IMR-90 (cell line): ENCODE data around the gene OR5A2. TPM values are rescaled to one million over a fixed set of nuclear protein-coding genes. Genes with fewer than 3 reads are reported as not detected.

Source experiments
- ATAC-seq: fragments of 200-7000 bp; cut with Tn5 transposase; 2 replicates; pipeline ENCODE4 v1.9.1; 2020; ENCODE audit warnings: low read depth, mild to moderate bottlenecking, moderate library complexity
- BruUV-seq: library from RNA; stranded (reverse); fragments of 400-500 nt; replicated peaks from 2 replicates; lab custom pipeline; 2021; lab: Mats Ljungman, UMichigan
- CTCF ChIA-PET: fragments of 300-600 bp; formaldehyde crosslinking; extraction: SDS; loops from one replicate; lab custom pipeline; 2021; ENCODE audit warnings: antibody characterized with exemption; lab: Yijun Ruan, JAX
- POLR2A ChIA-PET: fragments of 300-600 bp; sonication (Branson Sonifier 250); formaldehyde crosslinking; loops from one replicate; lab custom pipeline; 2022; ENCODE audit warnings: antibody characterized with exemption; ENCODE audit not compliant: unreplicated experiment; lab: Charles Lee
- DNase-seq: peaks from one replicate; pipeline ENCODE4 v3.0.0; 2013
- H2AFZ ChIP-seq: replicated peaks from 2 replicates; pipeline ENCODE3; 2013; ENCODE audit warnings: low read length, mild to moderate bottlenecking; ENCODE audit not compliant: poor library complexity
- H2AK5ac ChIP-seq: 2 replicates; pipeline ENCODE4 v1.6.1; 2013; ENCODE audit warnings: low read depth, low read length, inconsistent platforms
- H2AK9ac ChIP-seq: replicated peaks from 2 replicates; pipeline ENCODE3; 2013; ENCODE audit warnings: mild to moderate bottlenecking, low read depth, low read length, moderate library complexity; ENCODE audit not compliant: poor library complexity
- H2BK120ac ChIP-seq: 2 replicates; pipeline ENCODE4 v1.6.1; 2013; ENCODE audit warnings: low read depth, low read length, inconsistent platforms
- H2BK15ac ChIP-seq: 3 replicates; pipeline ENCODE4 v1.6.1; 2013; ENCODE audit warnings: low read depth, low read length, inconsistent platforms
- H2BK20ac ChIP-seq: 2 replicates; pipeline ENCODE4 v1.6.1; 2013; ENCODE audit warnings: low read depth, mild to moderate bottlenecking, inconsistent platforms, low read length, moderate library complexity
- H2BK5ac ChIP-seq: 2 replicates; pipeline ENCODE4 v1.6.1; 2013; ENCODE audit warnings: mild to moderate bottlenecking, low read depth, low read length, inconsistent platforms; ENCODE audit not compliant: poor library complexity, severe bottlenecking
- H3K14ac ChIP-seq: replicated peaks from 2 replicates; pipeline ENCODE4 v1.6.1; 2013; ENCODE audit warnings: low read depth, low read length, inconsistent platforms
- H3K18ac ChIP-seq: 2 replicates; pipeline ENCODE4 v1.6.1; 2013; ENCODE audit warnings: low read depth, low read length, control low read depth
- H3K23ac ChIP-seq: 2 replicates; pipeline ENCODE4 v1.6.1; 2013; ENCODE audit warnings: low read depth, low read length, inconsistent platforms
- H3K27ac ChIP-seq: 2 replicates; pipeline ENCODE4 v1.5.1; 2013; ENCODE audit warnings: mild to moderate bottlenecking, control low read depth, low read length; ENCODE audit not compliant: insufficient read depth
- H3K27me3 ChIP-seq: 2 replicates; pipeline ENCODE4 v1.6.1; 2013; ENCODE audit warnings: low read length; ENCODE audit not compliant: control insufficient read depth, insufficient read depth
- H3K36me3 ChIP-seq: 2 replicates; pipeline ENCODE4 v1.6.1; 2013; ENCODE audit warnings: low read length, mixed read lengths; ENCODE audit not compliant: control insufficient read depth, insufficient read depth
- H3K4ac ChIP-seq: 2 replicates; pipeline ENCODE4 v1.6.1; 2013; ENCODE audit warnings: low read depth, low read length, inconsistent platforms
- H3K4me1 ChIP-seq: 2 replicates; pipeline ENCODE4 v1.6.1; 2013; ENCODE audit warnings: low read length, mixed read lengths; ENCODE audit not compliant: control insufficient read depth, insufficient read depth
- H3K4me2 ChIP-seq: 2 replicates; pipeline ENCODE4 v1.6.1; 2013; ENCODE audit warnings: low read depth, mild to moderate bottlenecking, control low read depth, low read length, moderate library complexity
- H3K4me3 ChIP-seq: 2 replicates; pipeline ENCODE4 v1.5.1; 2013; ENCODE audit warnings: low read depth, mild to moderate bottlenecking, control low read depth, low read length, moderate library complexity; ENCODE audit not compliant: insufficient read depth
- H3K56ac ChIP-seq: 2 replicates; pipeline ENCODE4 v1.6.1; 2013; ENCODE audit warnings: low read length, inconsistent platforms; ENCODE audit not compliant: insufficient read depth; ENCODE audit errors: extremely low read depth
- H3K79me1 ChIP-seq, 2 experiments: 2 replicates each; pipeline ENCODE4 v1.6.1; 2013; ENCODE audit warnings: low read length in 2 of 2, inconsistent platforms in 1 of 2, low read depth in 1 of 2
- H3K9ac ChIP-seq: 2 replicates; pipeline ENCODE4 v1.6.1; 2013; ENCODE audit warnings: low read depth, low read length, control low read depth
- H3K9me1 ChIP-seq: 2 replicates; pipeline ENCODE4 v1.6.1; 2013; ENCODE audit warnings: low read length, inconsistent platforms; ENCODE audit not compliant: insufficient read depth
- H3K9me3 ChIP-seq: 2 replicates; pipeline ENCODE4 v1.6.1; 2013; ENCODE audit warnings: low read length; ENCODE audit not compliant: control insufficient read depth, insufficient read depth
- H4K20me1 ChIP-seq: 2 replicates; pipeline ENCODE4 v1.6.1; 2013; ENCODE audit warnings: low read length, inconsistent platforms; ENCODE audit not compliant: insufficient read depth
- H4K5ac ChIP-seq: 2 replicates; pipeline ENCODE4 v1.6.1; 2013; ENCODE audit warnings: mild to moderate bottlenecking, low read depth, low read length, control low read depth
- H4K8ac ChIP-seq, 2 experiments: 2 replicates each; pipeline ENCODE4 v1.6.1; 2013; ENCODE audit warnings: low read depth in 2 of 2, low read length in 2 of 2, control low read depth in 1 of 2, inconsistent platforms in 1 of 2
- H4K91ac ChIP-seq: 2 replicates; pipeline ENCODE4 v1.6.1; 2013; ENCODE audit warnings: low read depth, low read length, inconsistent platforms; ENCODE audit not compliant: insufficient read depth
- BHLHE40 ChIP-seq: fragments of 150-350 bp; IDR thresholded peaks from 2 replicates; pipeline ENCODE4 v1.6.1; 2016; ENCODE audit warnings: mild to moderate bottlenecking, low read depth, low read length
- CEBPB ChIP-seq: IDR thresholded peaks from 2 replicates; pipeline ENCODE4 v1.6.1; 2012; ENCODE audit warnings: low read depth, low read length, improper control_type of control experiment
- FOS ChIP-seq: fragments of 150-350 bp; IDR thresholded peaks from 2 replicates; pipeline ENCODE4 v1.6.1; 2016; ENCODE audit warnings: low read depth, low read length
- NFE2L2 ChIP-seq: fragments of 150-350 bp; IDR thresholded peaks from 2 replicates; pipeline ENCODE4 v1.6.1; 2016; ENCODE audit warnings: low read depth, mild to moderate bottlenecking, low read length
- POLR2A ChIP-seq: IDR thresholded peaks from 2 replicates; pipeline ENCODE4 v1.6.1; 2012; ENCODE audit warnings: mild to moderate bottlenecking, low read depth, low read length
- dilution Hi-C: fragments of 300-500 bp; cut with HindIII; formaldehyde crosslinking; loops from one replicate; pipeline ENCODE4 v1.14.3; 2018; ENCODE audit warnings: low sequenced_read_pairs; ENCODE audit not compliant: unreplicated experiment
- in situ Hi-C: fragments of 300-500 bp; cut with MboI; formaldehyde crosslinking; loops from 3 replicates; pipeline ENCODE4 v1.14.3; 2019; ENCODE audit warnings: low sequenced_read_pairs, inconsistent platforms, mixed read lengths
- intact Hi-C: fragments of 100-400 bp; cut with micrococcal nuclease; formaldehyde crosslinking; loops from 2 replicates; pipeline ENCODE4 v1.10.0; 2022
- polyA plus RNA-seq, 3 experiments: library from polyadenylated mRNA; depleted of rRNA; stranded (reverse); fragments of >200 nt; gene quantifications; 2 replicates each; pipeline ENCODE4 v1.2.3, GENCODE V29; 2012; ENCODE audit warnings: low replicate concordance in 1 of 3
- total RNA-seq: library from RNA; depleted of rRNA; stranded (reverse); fragments of >200 nt; gene quantifications from 2 replicates; pipeline ENCODE4 v1.2.3, GENCODE V29; 2012

OR5A2 gene
- total and polyA plus RNA-seq, 2 of the 4 experiments (the other 2 are of a cell fraction), result not detected

DNA sequence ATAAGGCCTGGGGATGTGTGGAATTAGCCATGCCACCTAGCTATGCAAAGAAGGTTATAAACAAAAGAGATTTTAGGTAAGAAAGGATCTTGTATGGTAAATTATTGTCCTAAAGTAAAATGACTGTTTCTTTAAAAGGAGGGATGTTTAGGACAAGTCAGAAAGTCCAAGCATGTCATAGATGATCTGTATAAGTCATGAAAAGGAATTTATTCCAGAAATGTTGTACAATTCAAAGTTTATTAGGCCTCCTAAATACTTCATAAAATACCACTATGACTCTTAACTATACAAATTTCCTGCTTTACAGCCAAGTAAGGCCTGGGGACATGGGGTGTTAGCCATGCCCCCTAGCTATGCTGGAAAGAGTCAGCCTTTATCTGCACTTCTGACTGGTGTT, 22.7 kb downstream of the OR5A2 start:
- intact Hi-C loops, result no loop called here
- in situ Hi-C loops, result no loop called here

More for the DNA sequence above, 22.7 kb downstream of the OR5A2 start:
- no peak for DNase-seq
- Histone ChIP-seq H3K9me1 (no peaks in the 10 kb centered on the region), H3K23ac (no peak overlapping the region), H3K27ac (no peak overlapping the region), H3K36me3 (no peaks in the 10 kb centered on the region), H2AK9ac (no peak overlapping the region), H4K20me1 (no peaks in the 10 kb centered on the region), H2BK15ac (no peak overlapping the region), H3K27me3 (no peaks in the 10 kb centered on the region), H2AFZ (no peak overlapping the region), H3K4ac (no peak overlapping the region), H3K56ac (no peak overlapping the region), H3K9me3 (no peaks in the 10 kb centered on the region), H3K4me3 (no peak overlapping the region), H3K14ac (no peak overlapping the region), H4K8ac (no peak overlapping the region), H4K5ac (no peak overlapping the region), H2AK5ac (no peak overlapping the region), H2BK5ac (no peak overlapping the region), H4K91ac (no peak overlapping the region), H3K9ac (no peak overlapping the region), H2BK20ac (no peak overlapping the region), H3K79me1 (no peaks in the 10 kb centered on the region), H2BK120ac (no peak overlapping the region), H3K18ac (no peak overlapping the region), H3K4me2 (no peak overlapping the region), H3K4me1 (no peaks in the 10 kb centered on the region)
- no peak for ATAC-seq
- dilution Hi-C loops, result no loop called here
- ChIA-PET POLR2A (no interaction called here), CTCF (interaction anchor here (0.6 kb wide), 1 partner anchor 55 kb away, joined by 3 read pairs; no protein-coding TSS in a partner anchor)
- BruUV-seq, result no TSS peak
- TF ChIP-seq BHLHE40, result no peak
- TF ChIP-seq NFE2L2, result no peak
- no peak for TF ChIP-seq FOS
- TF ChIP-seq POLR2A, result no peak
- TF ChIP-seq CEBPB, result no peak
